Measurements from ENCODE around the gene ACMSD.

DNA sequence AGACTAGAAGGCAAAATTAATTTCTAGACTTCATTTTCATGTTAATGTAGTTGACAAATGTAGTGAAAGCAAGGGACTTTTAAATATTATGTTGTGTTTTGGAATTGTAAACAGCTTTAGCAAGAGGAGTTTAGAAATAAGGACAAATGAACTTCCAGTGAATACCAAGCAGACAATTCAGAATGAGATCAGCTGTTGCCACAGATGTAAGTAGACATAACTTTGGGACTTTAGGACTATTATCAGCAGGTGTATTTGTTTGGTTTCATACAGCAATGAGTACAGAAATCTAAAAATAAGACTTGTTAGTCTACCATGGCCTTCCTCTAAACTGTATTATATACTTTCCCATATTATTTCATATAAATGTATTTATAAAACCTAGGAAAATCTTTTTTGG lies 46.0 kb downstream of the ACMSD start:
- TF ChIP-seq, protein P1, sequence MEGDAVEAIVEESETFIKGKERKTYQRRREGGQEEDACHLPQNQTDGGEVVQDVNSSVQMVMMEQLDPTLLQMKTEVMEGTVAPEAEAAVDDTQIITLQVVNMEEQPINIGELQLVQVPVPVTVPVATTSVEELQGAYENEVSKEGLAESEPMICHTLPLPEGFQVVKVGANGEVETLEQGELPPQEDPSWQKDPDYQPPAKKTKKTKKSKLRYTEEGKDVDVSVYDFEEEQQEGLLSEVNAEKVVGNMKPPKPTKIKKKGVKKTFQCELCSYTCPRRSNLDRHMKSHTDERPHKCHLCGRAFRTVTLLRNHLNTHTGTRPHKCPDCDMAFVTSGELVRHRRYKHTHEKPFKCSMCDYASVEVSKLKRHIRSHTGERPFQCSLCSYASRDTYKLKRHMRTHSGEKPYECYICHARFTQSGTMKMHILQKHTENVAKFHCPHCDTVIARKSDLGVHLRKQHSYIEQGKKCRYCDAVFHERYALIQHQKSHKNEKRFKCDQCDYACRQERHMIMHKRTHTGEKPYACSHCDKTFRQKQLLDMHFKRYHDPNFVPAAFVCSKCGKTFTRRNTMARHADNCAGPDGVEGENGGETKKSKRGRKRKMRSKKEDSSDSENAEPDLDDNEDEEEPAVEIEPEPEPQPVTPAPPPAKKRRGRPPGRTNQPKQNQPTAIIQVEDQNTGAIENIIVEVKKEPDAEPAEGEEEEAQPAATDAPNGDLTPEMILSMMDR (conservative IDR thresholded peaks at IDR 0.05; ENCODE audit: low read depth, low read length), result no peak
- no peak for TF ChIP-seq EZH2 (IDR thresholded peaks at IDR 0.05; ENCODE audit: low read length, unreplicated experiment)
- no peak for TF ChIP-seq EZH2phosphoT487 (IDR thresholded peaks at IDR 0.05; ENCODE audit: borderline replicate concordance, low read length)

All from PC-3 (cell line).